HG02763 (cell line): Measurements from ENCODE around the gene KIRREL1.
"Not testable (repeated sequence)": the region's sequence is repeated elsewhere in the genome, so short reads cannot be mapped to it uniquely, and the experiment has no call there.

ENCODE experiments used
- ATAC-seq: cut with Tn5 transposase; IDR thresholded peaks from one replicate; pipeline ENCODE4 v1.9.1; 2021; ENCODE audit warnings: mild to moderate bottlenecking, moderate library complexity; ENCODE audit not compliant: unreplicated experiment

Gene KIRREL1

DNA sequence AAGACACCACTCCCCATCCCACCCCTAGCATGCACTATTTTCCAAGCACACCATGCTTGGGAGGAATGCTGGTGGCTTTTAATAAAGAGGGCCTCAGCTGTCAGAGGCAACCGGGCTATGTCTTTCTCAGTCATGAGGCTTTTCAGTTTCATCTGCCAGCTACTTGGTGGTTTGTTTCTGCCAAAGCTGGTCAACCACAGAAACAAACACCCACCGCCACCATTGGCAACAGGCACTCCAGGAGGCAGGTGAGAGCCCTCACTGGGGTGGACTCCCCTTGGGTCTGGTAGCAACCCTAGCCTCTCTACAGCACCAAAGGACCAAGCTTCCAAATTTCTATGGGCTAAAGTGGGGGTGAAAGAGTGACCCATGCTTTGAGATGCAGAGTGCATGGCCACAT lies 133.0 kb downstream of the KIRREL1 start:
- peak; percentile 67 for ATAC-seq

DNA sequence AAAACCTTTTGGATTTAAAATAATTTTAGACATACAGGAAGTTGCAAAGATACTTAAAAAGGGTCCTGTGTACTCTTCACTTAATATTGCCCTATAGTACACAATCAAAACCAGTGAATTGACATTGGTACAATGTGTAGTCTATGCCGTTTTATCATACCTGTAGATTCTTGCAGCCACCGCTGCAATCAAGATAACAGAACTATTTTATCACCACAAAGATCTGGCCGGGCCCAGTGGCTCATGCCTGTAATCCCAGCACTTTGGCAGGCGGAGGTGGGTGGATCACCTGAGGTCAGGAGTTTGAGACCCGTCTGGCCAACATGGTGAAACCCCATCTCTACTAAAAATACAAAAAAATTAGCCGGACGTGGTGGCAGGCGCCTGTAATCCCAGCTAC lies 135.1 kb downstream of the KIRREL1 start:
- ATAC-seq: not testable (repeated sequence)

DNA sequence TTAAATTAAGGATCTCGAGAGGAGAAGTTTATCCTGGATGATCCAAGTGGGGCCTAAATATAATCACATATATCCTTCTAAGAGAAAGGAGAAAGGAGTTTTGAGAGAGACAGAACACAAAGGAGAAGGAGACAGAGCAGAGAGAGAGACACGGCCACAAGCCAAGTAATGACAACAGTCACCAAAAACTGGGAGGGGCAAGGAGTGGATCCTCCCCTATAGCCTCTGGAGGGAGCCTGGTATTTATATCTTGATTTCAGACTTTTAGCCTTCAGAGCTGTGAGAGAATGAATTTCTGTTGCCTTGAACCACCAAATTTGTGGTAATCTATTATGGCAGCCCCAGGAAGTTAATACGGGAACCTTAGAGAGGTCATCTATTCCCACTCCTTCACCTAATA lies 137.8 kb downstream of the KIRREL1 start:
- no peak for ATAC-seq

DNA sequence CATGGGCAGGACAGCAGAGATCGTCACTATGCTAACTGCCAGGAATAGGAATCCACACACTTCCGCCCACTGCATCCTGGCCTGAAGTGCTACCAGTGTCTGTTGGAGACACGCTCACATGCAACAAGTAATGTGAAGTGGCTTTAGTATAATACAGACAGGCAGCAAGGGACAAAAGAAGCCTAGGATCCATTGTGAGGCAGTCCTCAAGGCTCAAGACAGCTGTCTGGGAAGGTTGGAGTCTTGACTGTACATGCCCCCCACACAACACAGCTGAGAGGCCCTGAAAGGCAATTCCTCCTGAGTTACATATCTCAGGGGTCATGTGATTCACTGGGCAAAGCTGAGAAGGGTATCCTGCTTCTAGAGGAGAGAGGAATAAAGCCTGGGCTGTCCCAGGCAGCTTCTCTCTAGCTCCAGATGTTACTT lies 147.3 kb downstream of the KIRREL1 start:
- no peak for ATAC-seq

DNA sequence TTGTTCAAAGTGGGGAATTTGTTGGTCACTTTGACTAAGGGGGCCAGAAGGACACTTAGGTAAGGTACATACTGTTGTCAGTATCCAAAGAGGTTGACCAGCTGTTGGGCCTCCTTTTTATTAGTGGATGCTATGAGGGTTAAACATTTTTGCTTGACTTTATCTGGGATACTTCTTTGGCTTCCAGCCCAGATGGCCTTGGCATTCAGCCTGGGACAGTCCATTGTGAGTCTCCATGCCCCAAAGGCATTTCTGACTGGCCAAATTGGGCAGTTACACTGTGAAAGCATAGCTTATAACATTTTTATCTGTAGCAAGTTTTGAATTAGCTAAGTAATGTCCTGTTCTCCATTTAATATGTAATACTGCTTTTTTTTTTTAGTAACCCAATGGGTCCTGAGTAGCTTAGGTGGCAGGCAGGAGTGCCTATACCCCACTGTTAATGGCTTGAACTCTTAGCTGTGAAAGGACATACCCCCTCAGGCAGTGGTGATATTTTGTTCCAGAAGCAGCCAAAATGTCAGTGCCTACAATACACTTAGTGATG lies 151.8 kb downstream of the KIRREL1 start:
- no peak for ATAC-seq

DNA sequence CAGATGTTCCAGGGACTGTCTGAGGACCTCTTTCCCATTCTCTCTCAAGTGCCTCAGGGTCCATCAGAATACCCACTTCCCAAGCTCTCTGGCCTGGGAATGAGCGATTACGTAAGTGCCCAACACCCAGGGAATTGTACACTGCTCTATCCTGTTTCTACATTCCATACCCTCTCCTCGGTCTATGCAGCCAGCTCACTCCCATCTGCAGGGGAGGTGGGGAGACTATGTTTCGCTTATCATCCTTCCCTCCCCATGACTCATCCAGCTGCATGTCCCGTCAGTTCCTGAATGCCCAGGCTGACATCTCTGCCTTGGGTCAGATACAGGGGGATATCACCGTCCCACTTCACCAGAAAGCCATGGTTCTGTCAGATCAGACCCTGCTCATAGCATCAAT lies 152.7 kb downstream of the KIRREL1 start:
- no peak for ATAC-seq

DNA sequence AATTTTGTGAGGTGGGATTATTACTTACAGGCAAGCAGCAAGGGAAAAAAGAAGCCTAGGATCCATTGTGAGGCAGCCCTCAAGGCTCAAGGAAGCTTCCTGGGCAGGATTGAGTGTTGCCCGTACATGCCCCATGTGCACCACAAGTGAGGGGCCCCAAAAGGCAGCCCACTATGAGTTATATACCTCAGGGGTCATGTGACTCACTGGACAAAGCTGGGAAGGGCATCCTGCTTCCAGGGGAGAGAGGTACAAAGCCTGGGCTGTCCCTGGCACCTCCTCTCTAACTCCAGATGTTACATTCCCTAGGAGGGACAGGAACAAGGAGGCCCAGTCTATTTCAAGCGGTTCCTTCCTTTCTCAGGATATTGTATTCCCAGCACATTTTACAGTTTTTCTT lies 153.3 kb downstream of the KIRREL1 start:
- no peak for ATAC-seq

DNA sequence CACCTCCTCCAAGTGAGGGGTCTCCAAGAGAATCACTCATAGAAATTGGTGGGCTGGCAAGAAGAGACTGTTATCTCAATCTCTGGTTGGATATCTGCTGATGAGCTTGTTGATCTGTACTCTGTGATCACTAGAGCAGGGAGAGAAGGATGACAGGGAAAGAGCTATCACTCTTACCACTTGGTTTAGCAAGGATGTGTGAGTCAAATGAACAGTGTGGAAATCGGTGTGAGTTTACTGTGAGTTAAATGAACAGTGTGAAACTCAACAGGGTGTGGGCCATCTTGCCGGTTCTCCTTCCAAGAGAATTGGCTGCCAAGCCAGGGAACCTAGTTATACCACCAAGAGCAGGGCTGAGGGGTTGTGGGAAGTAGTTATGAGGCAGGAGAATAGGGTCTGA lies 154.0 kb downstream of the KIRREL1 start:
- no peak for ATAC-seq

DNA sequence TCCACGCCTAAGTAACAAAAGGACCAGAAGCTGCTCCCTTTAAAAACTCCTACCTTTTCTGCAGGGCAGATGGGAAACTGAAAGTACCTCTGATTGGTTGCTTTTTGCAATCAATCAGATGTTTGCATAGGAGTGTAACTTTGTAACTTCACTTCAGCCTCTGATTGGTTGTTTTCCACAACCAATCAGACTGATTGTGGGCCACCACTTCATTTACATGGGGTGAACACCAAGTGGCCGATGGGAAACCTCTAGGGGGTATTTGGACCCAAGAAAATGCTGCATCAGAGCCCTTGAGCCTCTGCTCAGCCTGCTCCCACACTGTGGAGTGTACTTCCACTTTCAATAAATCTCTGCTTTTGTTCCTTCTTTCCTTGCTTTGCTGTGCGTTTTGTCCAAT lies 154.4 kb downstream of the KIRREL1 start:
- ATAC-seq: no peak

DNA sequence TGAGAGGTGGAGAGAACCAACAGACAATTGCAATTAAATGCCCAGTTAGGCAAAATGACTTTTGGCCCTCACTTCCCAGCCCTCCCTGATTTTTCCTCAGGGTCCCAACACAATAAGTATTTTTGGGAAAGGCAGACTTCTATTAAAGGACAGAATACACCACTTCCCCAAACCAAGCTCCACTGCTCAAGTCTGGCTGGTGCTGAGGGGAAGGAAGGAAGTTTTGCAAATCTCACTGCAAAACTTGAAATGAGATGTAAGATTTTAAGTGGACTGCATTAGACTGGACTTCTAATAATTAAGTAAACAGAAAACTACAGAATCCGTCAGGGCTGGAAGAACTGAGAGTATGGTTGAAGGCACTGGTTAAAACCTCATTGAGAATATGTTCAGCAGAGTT lies 155.0 kb downstream of the KIRREL1 start:
- ATAC-seq: no peak

DNA sequence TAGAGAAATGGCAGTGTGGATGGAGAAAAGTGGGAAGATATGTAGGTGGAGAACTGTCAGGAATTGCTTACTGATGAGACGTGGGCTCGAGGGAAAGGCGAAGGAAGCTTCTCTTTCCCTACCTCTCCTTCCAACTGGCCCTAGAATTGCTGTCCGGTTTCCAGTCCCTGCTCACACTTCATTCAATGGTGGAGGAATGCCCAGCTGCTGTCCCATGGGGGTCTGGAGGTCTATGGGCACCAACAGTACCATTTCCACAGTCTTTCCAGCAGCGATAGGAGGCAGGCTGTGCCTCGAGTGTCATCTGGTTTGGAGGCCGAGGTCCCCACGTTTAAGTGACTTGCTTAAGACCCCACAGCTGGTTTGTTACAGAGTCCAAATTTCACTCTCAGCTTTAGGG lies 155.7 kb downstream of the KIRREL1 start:
- no peak for ATAC-seq
